HepG2 (cell line): ENCODE data around the gene DYNC1LI2. TPM values are rescaled to one million over a fixed set of nuclear protein-coding genes. Genes with fewer than 3 reads are reported as not detected.

Experiments
- ATAC-seq: fragments of 200-7000 bp; cut with Tn5 transposase; 3 replicates; pipeline ENCODE4 v1.9.1; 2020; ENCODE audit warnings: mild to moderate bottlenecking, moderate library complexity
- BruUV-seq: library from RNA; stranded (reverse); fragments of 400-500 nt; replicated peaks from 2 replicates; lab custom pipeline; 2021; lab: Mats Ljungman, UMichigan
- CTCF ChIA-PET: fragments of 300-600 bp; formaldehyde crosslinking; extraction: SDS; loops from one replicate; lab custom pipeline; 2021; ENCODE audit warnings: low total read pairs, inconsistent platforms, low intra/inter-chr PET ratio; lab: Yijun Ruan, JAX
- POLR2A ChIA-PET: fragments of 350-600 bp; sonication (Branson Sonifier 250); formaldehyde crosslinking; loops from one replicate; lab custom pipeline; 2020; ENCODE audit warnings: antibody characterized with exemption, inconsistent platforms; lab: Yijun Ruan, JAX
- DNase-seq: peaks from one replicate; pipeline ENCODE4 v3.0.0-alpha.2; 2015; ENCODE audit warnings: low spot score
- FAIRE-seq: peaks from 3 replicates; lab custom pipeline; 2011; peaks lifted over from hg19 to GRCh38; lab: Jason Lieb, UNC
- H2AFZ ChIP-seq: one replicate; pipeline ENCODE4 v1.6.1; 2011; ENCODE audit warnings: low read length, inconsistent platforms
- H3K27ac ChIP-seq: fragments of 300-600 bp; 3 replicates; pipeline ENCODE4 v1.8.0; 2011; ENCODE audit warnings: mixed run types, mild to moderate bottlenecking, mixed read lengths, low read length, inconsistent platforms; ENCODE audit not compliant: insufficient read depth; ENCODE audit errors: extremely low read length
- H3K27me3 ChIP-seq, 2 experiments: fragments of 200-600 bp in 1 of 2; 2 replicates in 1 of 2; 3 replicates in 1 of 2; pipeline versions ENCODE4 v1.6.0 to v1.8.0; 2011; ENCODE audit warnings: low read length in 2 of 2, mild to moderate bottlenecking in 2 of 2, moderate library complexity in 2 of 2, inconsistent platforms in 1 of 2; ENCODE audit not compliant: insufficient read depth in 2 of 2, control insufficient read depth in 1 of 2
- H3K36me3 ChIP-seq, 2 experiments: fragments of 200-600 bp in 1 of 2; replicated peaks in 1 of 2; 2 replicates in 1 of 2; 3 replicates in 1 of 2; pipeline versions ENCODE4 v1.5.1 to v1.8.0; 2011; ENCODE audit warnings: low read length in 2 of 2, inconsistent platforms in 1 of 2; ENCODE audit not compliant: insufficient read depth in 2 of 2, control insufficient read depth in 1 of 2
- H3K4me1 ChIP-seq: 2 replicates; pipeline ENCODE4 v1.5.1; 2012; ENCODE audit warnings: low read length, inconsistent platforms; ENCODE audit not compliant: insufficient read depth
- H3K4me2 ChIP-seq: 2 replicates; pipeline ENCODE4 v1.6.0; 2011; ENCODE audit warnings: low read depth, low read length, inconsistent platforms
- H3K4me3 ChIP-seq, 3 experiments: fragments of 200-600 bp in 1 of 3; sonication (generic), shearing (Covaris generic) in 1 of 3; replicated peaks in 1 of 3; 2 replicates each; pipeline ENCODE4 v1.5.1; 2011 to 2016; ENCODE audit warnings: low read length in 3 of 3, inconsistent platforms in 2 of 3, low read depth in 2 of 3, mild to moderate bottlenecking in 2 of 3, control low read depth in 1 of 3, mixed read lengths in 1 of 3; ENCODE audit not compliant: insufficient read depth in 1 of 3
- H3K79me2 ChIP-seq: one replicate; pipeline ENCODE4 v1.6.1; 2011; ENCODE audit warnings: low read length, inconsistent platforms; ENCODE audit not compliant: insufficient read depth
- H3K9ac ChIP-seq: 2 replicates; pipeline ENCODE4 v1.6.0; 2011; ENCODE audit warnings: mild to moderate bottlenecking, low read depth, low read length, inconsistent platforms; ENCODE audit not compliant: insufficient read depth
- H3K9me3 ChIP-seq: 2 replicates; pipeline ENCODE4 v1.5.1; 2012; ENCODE audit warnings: mild to moderate bottlenecking, low read length
- H4K20me1 ChIP-seq: 2 replicates; pipeline ENCODE4 v1.6.0; 2011; ENCODE audit warnings: inconsistent platforms, mild to moderate bottlenecking, low read length, moderate library complexity; ENCODE audit not compliant: insufficient read depth
- KAT8 ChIP-seq: IDR thresholded peaks from 2 replicates; pipeline ENCODE4 v1.6.1; 2016; ENCODE audit warnings: missing genetic modification reagents, missing compliant biosample characterization
- MBD4 ChIP-seq: IDR thresholded peaks from 2 replicates; pipeline ENCODE4 v1.6.1; 2012; ENCODE audit warnings: low read length, inconsistent platforms, borderline replicate concordance
- MED1 ChIP-seq: sonication (generic); formaldehyde crosslinking; IDR thresholded peaks from 2 replicates; pipeline ENCODE4 v1.4.0; 2020; ENCODE audit warnings: missing genetic modification reagents
- PITX1 ChIP-seq: sonication (generic); formaldehyde crosslinking; IDR thresholded peaks from 2 replicates; pipeline ENCODE4 v1.5.1; 2020; ENCODE audit warnings: mild to moderate bottlenecking, missing genetic modification reagents
- RAD51 ChIP-seq: fragments of 450-650 bp; IDR thresholded peaks from 2 replicates; pipeline ENCODE4 v1.6.1; 2016; ENCODE audit warnings: borderline replicate concordance
- STAG1 ChIP-seq: sonication (generic); formaldehyde crosslinking; IDR thresholded peaks from 2 replicates; pipeline ENCODE4 v1.4.0; 2020; ENCODE audit warnings: missing genetic modification reagents
- THAP11 ChIP-seq: IDR thresholded peaks from 2 replicates; pipeline ENCODE4 v1.6.1; 2016; ENCODE audit warnings: missing biosample characterization, missing genetic modification reagents
- ZC3H4 ChIP-seq: sonication (generic); formaldehyde crosslinking; IDR thresholded peaks from 2 replicates; pipeline ENCODE4 v1.4.0; 2020; ENCODE audit warnings: missing genetic modification reagents, borderline replicate concordance
- ZNF33B ChIP-seq: sonication (generic); formaldehyde crosslinking; IDR thresholded peaks from 2 replicates; pipeline ENCODE4 v1.5.1; 2020; ENCODE audit warnings: mild to moderate bottlenecking, missing genetic modification reagents
- ZNF557 ChIP-seq: sonication (generic); formaldehyde crosslinking; IDR thresholded peaks from 2 replicates; pipeline ENCODE4 v1.4.0; 2020; ENCODE audit warnings: missing genetic modification reagents
- ZSCAN29 ChIP-seq: sonication (generic); formaldehyde crosslinking; conservative IDR thresholded peaks from 2 replicates; pipeline ENCODE4 v1.4.0; 2020; ENCODE audit warnings: mild to moderate bottlenecking, missing genetic modification reagents
- WGBS: methylation state at CpG from one replicate; pipeline ENCODE4 v1.1.6; 2017; ENCODE audit warnings: low lambda C conversion rate; 5-methylcytosine and 5-hydroxymethylcytosine counted together
- in situ Hi-C: cut with HindIII; loops from 2 replicates; pipeline ENCODE4 v1.10.0; 2017; ENCODE audit warnings: low pct_unique_long_range_greater_than_20kb; ENCODE audit not compliant: extremely low pct_ligation_motif_present
- intact Hi-C: fragments of 100-400 bp; cut with micrococcal nuclease; formaldehyde crosslinking; loops from one replicate; pipeline ENCODE4 v1.10.0; 2022; ENCODE audit not compliant: unreplicated experiment
- polyA plus RNA-seq, 8 experiments: library from polyadenylated mRNA; depleted of rRNA in 3 of 8; stranded (reverse) in 7 of 8; unstranded in 1 of 8; fragments of >200 nt; fragmentation: Illumina TruSeq in 4 of 8; extraction: Trizol in 4 of 8; gene quantifications; 2 replicates each; pipeline versions ENCODE4 v1.2.1 to v1.2.3, GENCODE V29; 2011 to 2016; ENCODE audit warnings: low read depth in 4 of 8, missing spikeins in 1 of 8, mixed read lengths in 1 of 8; ENCODE audit not compliant: insufficient read depth in 1 of 8
- total RNA-seq, 5 experiments: library from RNA; depleted of rRNA; stranded (reverse); fragments of >200 nt; fragmentation: Illumina TruSeq; extraction: Trizol; gene quantifications; 2 replicates each; pipeline ENCODE4 v1.2.3, GENCODE V29; 2016; ENCODE audit warnings: low read depth in 1 of 5
- TF ChIP-seq, protein P1 (sequence below): sonication (generic); formaldehyde crosslinking; IDR thresholded peaks from 2 replicates; pipeline ENCODE4 v1.5.0; 2020; ENCODE audit warnings: mild to moderate bottlenecking, missing genetic modification reagents, moderate library complexity
- TF ChIP-seq, protein P2 (sequence below): IDR thresholded peaks from 2 replicates; pipeline ENCODE4 v1.6.1; 2016; ENCODE audit warnings: missing genetic modification reagents, missing compliant biosample characterization
- TF ChIP-seq, protein P3 (sequence below): sonication (generic); formaldehyde crosslinking; IDR thresholded peaks from 2 replicates; pipeline ENCODE4 v1.4.0; 2020; ENCODE audit warnings: missing genetic modification reagents, borderline replicate concordance
- TF ChIP-seq, protein P4 (sequence below): sonication (generic); formaldehyde crosslinking; IDR thresholded peaks from 2 replicates; pipeline ENCODE4 v1.4.0; 2020; ENCODE audit warnings: missing genetic modification reagents
- TF ChIP-seq, protein P5 (sequence below): IDR thresholded peaks from 2 replicates; pipeline ENCODE4 v1.6.1; 2012; ENCODE audit warnings: low read depth, low read length, improper control_type of control experiment

DYNC1LI2 gene
- total and polyA plus RNA-seq, 2 of the 13 experiments (the other 11 are each of a cell fraction or from before 2014, with no cell fraction given) = 65.5 to 135 TPM

DNA sequence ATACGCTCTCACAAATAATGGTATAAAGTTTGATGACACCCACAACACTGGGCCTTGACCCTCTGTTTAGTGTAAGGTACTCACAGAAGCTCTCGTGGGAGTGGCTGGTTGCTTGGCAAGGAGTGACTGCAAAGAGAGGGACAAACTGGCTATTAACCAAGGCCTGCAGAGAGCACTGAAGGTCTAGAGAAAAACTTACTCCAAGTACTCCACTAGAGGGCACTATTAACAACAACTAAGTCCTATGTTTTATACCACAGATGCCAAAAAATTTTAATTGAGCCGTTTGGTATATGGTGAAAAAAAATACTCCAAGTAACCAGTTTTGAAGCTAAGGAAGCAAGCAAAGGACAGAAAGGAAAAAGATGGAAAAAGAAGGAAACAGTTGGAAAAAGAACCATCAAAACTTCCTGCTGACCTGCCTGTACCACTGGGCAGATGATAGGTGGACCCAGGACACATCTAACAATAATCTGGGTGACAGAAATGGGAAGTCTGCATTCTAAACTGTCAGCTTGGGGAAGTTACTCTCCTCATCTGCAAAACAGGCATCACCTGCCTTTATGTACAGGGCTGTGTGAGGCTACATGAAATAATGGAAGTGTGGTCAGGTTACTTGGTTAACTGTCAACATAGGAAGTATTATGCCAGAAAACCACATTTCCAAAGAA is 23.2 kb downstream of the DYNC1LI2 start (continued):
- TF ChIP-seq, protein P1, sequence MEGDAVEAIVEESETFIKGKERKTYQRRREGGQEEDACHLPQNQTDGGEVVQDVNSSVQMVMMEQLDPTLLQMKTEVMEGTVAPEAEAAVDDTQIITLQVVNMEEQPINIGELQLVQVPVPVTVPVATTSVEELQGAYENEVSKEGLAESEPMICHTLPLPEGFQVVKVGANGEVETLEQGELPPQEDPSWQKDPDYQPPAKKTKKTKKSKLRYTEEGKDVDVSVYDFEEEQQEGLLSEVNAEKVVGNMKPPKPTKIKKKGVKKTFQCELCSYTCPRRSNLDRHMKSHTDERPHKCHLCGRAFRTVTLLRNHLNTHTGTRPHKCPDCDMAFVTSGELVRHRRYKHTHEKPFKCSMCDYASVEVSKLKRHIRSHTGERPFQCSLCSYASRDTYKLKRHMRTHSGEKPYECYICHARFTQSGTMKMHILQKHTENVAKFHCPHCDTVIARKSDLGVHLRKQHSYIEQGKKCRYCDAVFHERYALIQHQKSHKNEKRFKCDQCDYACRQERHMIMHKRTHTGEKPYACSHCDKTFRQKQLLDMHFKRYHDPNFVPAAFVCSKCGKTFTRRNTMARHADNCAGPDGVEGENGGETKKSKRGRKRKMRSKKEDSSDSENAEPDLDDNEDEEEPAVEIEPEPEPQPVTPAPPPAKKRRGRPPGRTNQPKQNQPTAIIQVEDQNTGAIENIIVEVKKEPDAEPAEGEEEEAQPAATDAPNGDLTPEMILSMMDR = peak; percentile 64
- TF ChIP-seq ZNF33B (CRISPR knock-in tag) (0 out of 2 replicates have a peak, but pooled peaks have one; percentile 33), STAG1 (peak; percentile 58), ZC3H4 (CRISPR knock-in tag) (no peak), THAP11 (CRISPR knock-in tag) (peak; percentile 19; the same call in 1 of the 2 replicates), MBD4 (0 out of 2 replicates have a peak, but pooled peaks have one; percentile 20), KAT8 (no peak), RAD51 (no peak)
- TF ChIP-seq, protein P2, sequence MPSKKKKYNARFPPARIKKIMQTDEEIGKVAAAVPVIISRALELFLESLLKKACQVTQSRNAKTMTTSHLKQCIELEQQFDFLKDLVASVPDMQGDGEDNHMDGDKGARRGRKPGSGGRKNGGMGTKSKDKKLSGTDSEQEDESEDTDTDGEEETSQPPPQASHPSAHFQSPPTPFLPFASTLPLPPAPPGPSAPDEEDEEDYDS (CRISPR knock-in tag) = no peak

DNA sequence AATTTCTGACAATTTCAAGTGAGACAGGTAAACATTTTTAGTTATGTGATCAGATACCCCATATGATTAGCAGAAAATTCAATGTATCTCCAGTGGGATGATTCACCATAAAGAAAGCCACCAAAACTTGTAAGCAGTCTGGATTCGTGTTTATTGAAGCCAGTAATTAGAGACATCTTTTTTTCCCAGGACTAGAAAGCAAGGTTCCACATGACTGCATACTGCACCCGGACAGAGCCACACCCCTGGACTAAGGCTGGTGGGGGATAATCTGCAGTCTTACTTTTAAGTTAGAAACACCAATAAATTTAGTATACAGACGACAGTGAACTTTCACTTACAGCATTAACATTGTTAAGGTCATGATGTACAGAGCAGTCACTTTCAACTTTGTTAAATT is 30.6 kb downstream of the DYNC1LI2 start:
- Histone ChIP-seq H3K4me1 (no peaks in the 10 kb centered on the region), H3K27me3 (no peaks in the 10 kb centered on the region; a peak in 1 of 5 replicates), H3K9ac (no peak overlapping the region), H3K9me3 (no peaks in the 10 kb centered on the region), H3K79me2 (no peaks in the 10 kb centered on the region), H3K27ac (no peak overlapping the region), H3K4me3 (no peak overlapping the region), H2AFZ (no peak overlapping the region), H3K4me2 (no peak overlapping the region), H3K36me3 (peaks cover 16 to 40% of the 10 kb centered on the region in 2 experiments), H4K20me1 (no peaks in the 10 kb centered on the region)
- FAIRE-seq = peak; percentile 23
- ATAC-seq = no peak
- intact Hi-C loops = no loop called here
- no peak for DNase-seq
- ChIA-PET CTCF (no interaction called here), POLR2A (no interaction called here)
- 96% methylated on average over 3 of the region's 3 CpGs for WGBS
- no TSS peak for BruUV-seq
- in situ Hi-C loops = no loop called here
- no peak for TF ChIP-seq ZSCAN29
- no peak for TF ChIP-seq MED1 (CRISPR knock-in tag)
- TF ChIP-seq ZNF557 (CRISPR knock-in tag) = no peak
- TF ChIP-seq, protein P3, sequence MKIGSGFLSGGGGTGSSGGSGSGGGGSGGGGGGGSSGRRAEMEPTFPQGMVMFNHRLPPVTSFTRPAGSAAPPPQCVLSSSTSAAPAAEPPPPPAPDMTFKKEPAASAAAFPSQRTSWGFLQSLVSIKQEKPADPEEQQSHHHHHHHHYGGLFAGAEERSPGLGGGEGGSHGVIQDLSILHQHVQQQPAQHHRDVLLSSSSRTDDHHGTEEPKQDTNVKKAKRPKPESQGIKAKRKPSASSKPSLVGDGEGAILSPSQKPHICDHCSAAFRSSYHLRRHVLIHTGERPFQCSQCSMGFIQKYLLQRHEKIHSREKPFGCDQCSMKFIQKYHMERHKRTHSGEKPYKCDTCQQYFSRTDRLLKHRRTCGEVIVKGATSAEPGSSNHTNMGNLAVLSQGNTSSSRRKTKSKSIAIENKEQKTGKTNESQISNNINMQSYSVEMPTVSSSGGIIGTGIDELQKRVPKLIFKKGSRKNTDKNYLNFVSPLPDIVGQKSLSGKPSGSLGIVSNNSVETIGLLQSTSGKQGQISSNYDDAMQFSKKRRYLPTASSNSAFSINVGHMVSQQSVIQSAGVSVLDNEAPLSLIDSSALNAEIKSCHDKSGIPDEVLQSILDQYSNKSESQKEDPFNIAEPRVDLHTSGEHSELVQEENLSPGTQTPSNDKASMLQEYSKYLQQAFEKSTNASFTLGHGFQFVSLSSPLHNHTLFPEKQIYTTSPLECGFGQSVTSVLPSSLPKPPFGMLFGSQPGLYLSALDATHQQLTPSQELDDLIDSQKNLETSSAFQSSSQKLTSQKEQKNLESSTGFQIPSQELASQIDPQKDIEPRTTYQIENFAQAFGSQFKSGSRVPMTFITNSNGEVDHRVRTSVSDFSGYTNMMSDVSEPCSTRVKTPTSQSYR = no peak
- TF ChIP-seq, protein P4, sequence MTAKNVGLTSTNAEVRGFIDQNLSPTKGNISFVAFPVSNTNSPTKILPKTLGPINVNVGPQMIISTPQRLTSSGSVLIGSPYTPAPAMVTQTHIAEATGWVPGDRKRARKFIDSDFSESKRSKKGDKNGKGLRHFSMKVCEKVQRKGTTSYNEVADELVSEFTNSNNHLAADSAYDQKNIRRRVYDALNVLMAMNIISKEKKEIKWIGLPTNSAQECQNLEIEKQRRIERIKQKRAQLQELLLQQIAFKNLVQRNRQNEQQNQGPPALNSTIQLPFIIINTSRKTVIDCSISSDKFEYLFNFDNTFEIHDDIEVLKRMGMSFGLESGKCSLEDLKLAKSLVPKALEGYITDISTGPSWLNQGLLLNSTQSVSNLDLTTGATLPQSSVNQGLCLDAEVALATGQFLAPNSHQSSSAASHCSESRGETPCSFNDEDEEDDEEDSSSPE (CRISPR knock-in tag) = no peak
- TF ChIP-seq PITX1 (CRISPR knock-in tag) = no peak
- TF ChIP-seq, protein P5, sequence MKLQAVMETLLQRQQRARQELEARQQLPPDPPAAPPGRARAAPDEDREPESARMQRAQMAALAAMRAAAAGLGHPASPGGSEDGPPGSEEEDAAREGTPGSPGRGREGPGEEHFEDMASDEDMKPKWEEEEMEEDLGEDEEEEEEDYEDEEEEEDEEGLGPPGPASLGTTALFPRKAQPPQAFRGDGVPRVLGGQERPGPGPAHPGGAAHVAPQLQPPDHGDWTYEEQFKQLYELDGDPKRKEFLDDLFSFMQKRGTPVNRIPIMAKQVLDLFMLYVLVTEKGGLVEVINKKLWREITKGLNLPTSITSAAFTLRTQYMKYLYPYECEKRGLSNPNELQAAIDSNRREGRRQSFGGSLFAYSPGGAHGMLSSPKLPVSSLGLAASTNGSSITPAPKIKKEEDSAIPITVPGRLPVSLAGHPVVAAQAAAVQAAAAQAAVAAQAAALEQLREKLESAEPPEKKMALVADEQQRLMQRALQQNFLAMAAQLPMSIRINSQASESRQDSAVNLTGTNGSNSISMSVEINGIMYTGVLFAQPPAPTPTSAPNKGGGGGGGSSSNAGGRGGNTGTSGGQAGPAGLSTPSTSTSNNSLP = no peak
